Endothelial cell of umbilical vein (primary cell): Measurements from ENCODE around the gene IBSP. TPM values are rescaled to one million over a fixed set of nuclear protein-coding genes. Genes with fewer than 3 reads are reported as not detected.

Experiments used
- BruUV-seq: library from RNA; stranded (reverse); fragments of 400-500 nt; replicated peaks from 2 replicates; lab custom pipeline; 2021; lab: Mats Ljungman, UMichigan
- CTCF ChIA-PET: fragments of 300-600, 350-600 bp; sonication (Branson Sonifier 250); formaldehyde crosslinking; loops from one replicate; lab custom pipeline; 2021; ENCODE audit warnings: antibody characterized with exemption, inconsistent platforms; lab: Charles Lee
- POLR2A ChIA-PET: fragments of 300-600, 350-600 bp; sonication (Branson Sonifier 250); formaldehyde crosslinking; loops from one replicate; lab custom pipeline; 2021; ENCODE audit warnings: antibody characterized with exemption, inconsistent platforms; lab: Charles Lee
- DNase-seq: peaks from one replicate; pipeline ENCODE4 v3.0.0-alpha.2; 2011; ENCODE audit warnings: low read depth, low spot score
- FAIRE-seq: peaks from 2 replicates; lab custom pipeline; 2011; peaks lifted over from hg19 to GRCh38; lab: Jason Lieb, UNC
- H2AFZ ChIP-seq: 2 replicates; pipeline ENCODE4 v1.6.0; 2012; ENCODE audit warnings: low read depth, low read length, control low read depth, inconsistent platforms
- H3K27ac ChIP-seq: 2 replicates; pipeline ENCODE4 v1.5.1; 2011; ENCODE audit warnings: low read depth, mild to moderate bottlenecking, control low read depth, low read length, moderate library complexity; ENCODE audit not compliant: insufficient read depth
- H3K27me3 ChIP-seq, 2 experiments: 2 replicates each; pipeline versions ENCODE4 v1.6.0 to v1.6.1; 2011; ENCODE audit warnings: low read length in 2 of 2, mixed read lengths in 1 of 2; ENCODE audit not compliant: control insufficient read depth in 2 of 2, insufficient read depth in 2 of 2
- H3K36me3 ChIP-seq, 2 experiments: 2 replicates in 1 of 2; 3 replicates in 1 of 2; pipeline ENCODE4 v1.5.1; 2011; ENCODE audit warnings: low read length in 2 of 2, mild to moderate bottlenecking in 1 of 2, moderate library complexity in 1 of 2; ENCODE audit not compliant: control insufficient read depth in 2 of 2, insufficient read depth in 2 of 2; ENCODE audit errors: extremely low read depth in 1 of 2
- H3K4me1 ChIP-seq: 3 replicates; pipeline ENCODE4 v1.5.1; 2011; ENCODE audit warnings: mild to moderate bottlenecking, low read length; ENCODE audit not compliant: control insufficient read depth, insufficient read depth; ENCODE audit errors: extremely low read depth
- H3K4me2 ChIP-seq: 2 replicates; pipeline ENCODE4 v1.6.1; 2011; ENCODE audit warnings: low read length, control low read depth, mixed read lengths; ENCODE audit not compliant: insufficient read depth
- H3K4me3 ChIP-seq, 3 experiments: fragments of 200-600 bp in 1 of 3; sonication (generic), shearing (Covaris generic) in 1 of 3; replicated peaks in 1 of 3; 2 replicates each; pipeline ENCODE4 v1.5.1; 2011 to 2016; ENCODE audit warnings: control low read depth in 3 of 3, low read length in 3 of 3, mild to moderate bottlenecking in 2 of 3, inconsistent platforms in 1 of 3, low read depth in 1 of 3, moderate library complexity in 1 of 3; ENCODE audit not compliant: insufficient read depth in 1 of 3
- H3K79me2 ChIP-seq: 2 replicates; pipeline ENCODE4 v1.6.0; 2012; ENCODE audit warnings: low read length, inconsistent platforms; ENCODE audit not compliant: control insufficient read depth, insufficient read depth
- H3K9ac ChIP-seq: replicated peaks from 2 replicates; pipeline ENCODE3; 2011; ENCODE audit warnings: low read length, control low read depth; ENCODE audit not compliant: insufficient read depth; ENCODE audit errors: extremely low read depth
- H3K9me1 ChIP-seq: replicated peaks from 3 replicates; pipeline ENCODE4 v1.6.0; 2011; ENCODE audit warnings: mild to moderate bottlenecking, low read length; ENCODE audit not compliant: control insufficient read depth, insufficient read depth; ENCODE audit errors: extremely low read depth
- H3K9me3 ChIP-seq: replicated peaks from 2 replicates; pipeline ENCODE4 v1.5.1; 2012; ENCODE audit warnings: low read length, inconsistent platforms; ENCODE audit not compliant: control insufficient read depth, insufficient read depth
- H4K20me1 ChIP-seq: replicated peaks from 2 replicates; pipeline ENCODE3; 2011; ENCODE audit warnings: mild to moderate bottlenecking, low read length; ENCODE audit not compliant: control insufficient read depth, insufficient read depth; ENCODE audit errors: extremely low read depth
- CTCF ChIP-seq, 2 donors: IDR thresholded peaks; 1 replicate in 1 of 2; 2 replicates in 1 of 2; pipeline ENCODE4 v1.5.1; 2011; ENCODE audit warnings: low read length in 2 of 2, mild to moderate bottlenecking in 2 of 2, moderate library complexity in 2 of 2, control low read depth in 1 of 2, inconsistent platforms in 1 of 2, low read depth in 1 of 2; ENCODE audit not compliant: insufficient read depth in 1 of 2; ENCODE audit errors: extremely low read depth in 1 of 2
- EZH2 ChIP-seq: IDR thresholded peaks from 2 replicates; pipeline ENCODE4 v1.6.1; 2012; ENCODE audit warnings: borderline replicate concordance, low read depth, mild to moderate bottlenecking, moderate library complexity, low read length, inconsistent platforms; ENCODE audit not compliant: severe bottlenecking
- GATA2 ChIP-seq: IDR thresholded peaks from 2 replicates; pipeline ENCODE4 v1.7.0; 2011; ENCODE audit warnings: low read depth, mild to moderate bottlenecking, moderate library complexity, mixed read lengths, low read length; ENCODE audit not compliant: insufficient read length, insufficient read depth
- JUN ChIP-seq: IDR thresholded peaks from 2 replicates; pipeline ENCODE4 v1.6.1; 2011; ENCODE audit warnings: borderline replicate concordance, low read depth; ENCODE audit not compliant: insufficient read length, insufficient read depth
- MAX ChIP-seq: IDR thresholded peaks from 2 replicates; pipeline ENCODE4 v1.6.1; 2011; ENCODE audit not compliant: insufficient read depth, insufficient read length
- MYC ChIP-seq: IDR thresholded peaks from one replicate; pipeline ENCODE4 v1.6.1; 2011; ENCODE audit warnings: mild to moderate bottlenecking, low read depth, low read length
- POLR2AphosphoS5 ChIP-seq: IDR thresholded peaks from 2 replicates; pipeline ENCODE4 v1.6.1; 2012; ENCODE audit warnings: low read depth, mild to moderate bottlenecking, control low read depth, low read length, moderate library complexity; ENCODE audit not compliant: insufficient read depth
- dilution Hi-C: fragments of 300-500 bp; cut with MboI; formaldehyde crosslinking; loops from one replicate; pipeline ENCODE4 v1.15.0; 2019; ENCODE audit warnings: low sequenced_read_pairs; ENCODE audit not compliant: extremely low pct_ligation_motif_present
- intact Hi-C: fragments of 100-400 bp; cut with micrococcal nuclease; formaldehyde crosslinking; loops from one replicate; pipeline ENCODE4 v1.10.0; 2022
- polyA plus RNA-seq, 4 experiments: library from polyadenylated mRNA; depleted of rRNA in 3 of 4; stranded (reverse) in 3 of 4; unstranded in 1 of 4; fragments of >200 nt; gene quantifications; 2 replicates each; pipeline versions ENCODE4 v1.2.1 to v1.2.3, GENCODE V29; 2011 to 2012; ENCODE audit warnings: missing spikeins in 1 of 4
- total RNA-seq: library from RNA; stranded (reverse); gene quantifications from 2 replicates; pipeline ENCODE4 v1.2.3, GENCODE V29; 2021

IBSP gene
- total and polyA plus RNA-seq, 2 donors (not counting 3 experiments of a cell fraction or from before 2014, with no cell fraction given), result not detected

GRCh38 chr4:87838890-87839591 lies 39.7 kb downstream of the IBSP start:
- Histone ChIP-seq H3K27me3 (peaks cover 3 to 7% of the 10 kb centered on the region in 2 experiments), H4K20me1 (no peaks in the 10 kb centered on the region), H3K4me3 (no peak overlapping the region), H3K4me1 (peaks cover 4% of the 10 kb centered on the region), H3K9me3 (no peaks in the 10 kb centered on the region), H3K9ac (no peak overlapping the region), H3K27ac (no peak overlapping the region), H3K36me3 (no peaks in the 10 kb centered on the region), H3K9me1 (no peaks in the 10 kb centered on the region), H3K79me2 (no peaks in the 10 kb centered on the region), H2AFZ (no peak overlapping the region), H3K4me2 (no peak overlapping the region)
- POLR2A ChIA-PET, result no interaction called here
- no peak for FAIRE-seq
- CTCF ChIA-PET, result interaction anchor here (0.7 to 4.3 kb wide), 27 partner anchors 10 to 569 kb away, joined by 3 to 130 read pairs (median 4); no protein-coding TSS in a partner anchor
- dilution Hi-C loops (no loop called here), intact Hi-C loops (loop anchor here (1.0 to 5.0 kb wide), 3 partner anchors 160 to 487 kb away; no protein-coding TSS in a partner anchor)
- BruUV-seq, result no TSS peak
- TF ChIP-seq MYC, result no peak
- TF ChIP-seq CTCF (IDR thresholded peaks at IDR 0.05; ENCODE audit: extremely low read depth in 1 of 2, insufficient read depth in 1 of 2, low read depth in 1 of 2, low read length in 2 of 2), result peak; percentile 24 to 53
- peak; percentile 38 for DNase-seq

GRCh38 chr4:87839592-87839946 lies 40.2 kb downstream of the IBSP start:
- Histone ChIP-seq H2AFZ (no peak overlapping the region), H4K20me1 (no peaks in the 10 kb centered on the region), H3K9me1 (no peaks in the 10 kb centered on the region), H3K4me3 (no peak overlapping the region), H3K36me3 (no peaks in the 10 kb centered on the region), H3K4me2 (no peak overlapping the region), H3K4me1 (peaks cover 8% of the 10 kb centered on the region), H3K9me3 (no peaks in the 10 kb centered on the region), H3K27me3 (peaks cover 3 to 7% of the 10 kb centered on the region in 2 experiments), H3K27ac (no peak overlapping the region), H3K9ac (no peak overlapping the region), H3K79me2 (no peaks in the 10 kb centered on the region)
- intact Hi-C loops (loop anchor here (1.0 to 5.0 kb wide), 3 partner anchors 160 to 487 kb away; no protein-coding TSS in a partner anchor), dilution Hi-C loops (no loop called here)
- FAIRE-seq, result no peak
- no peak for DNase-seq
- no TSS peak for BruUV-seq
- POLR2A ChIA-PET, result no interaction called here
- TF ChIP-seq JUN (no peak), MAX (no peak), GATA2 (no peak), MYC (no peak), POLR2AphosphoS5 (no peak), EZH2 (no peak)
- CTCF ChIA-PET, result interaction anchor here (0.6 to 4.3 kb wide), 18 partner anchors 9 to 486 kb away, joined by 3 to 130 read pairs (median 4); no protein-coding TSS in a partner anchor
